ENCODE measurements around the gene USP7. TPM values are rescaled to one million over a fixed set of nuclear protein-coding genes. Genes with fewer than 3 reads are reported as not detected.

USP7 gene
- total and polyA plus RNA-seq, 10 of the 15 experiments (the other 5 are each of a cell fraction or from before 2014, with no cell fraction given), result 16.2 to 133 (median 60.5) TPM

GRCh38 chr16:8900343-8900742 is 63.4 kb downstream of the USP7 start:
- Histone ChIP-seq H2AFZ (ENCODE audit: control insufficient read depth, low read depth, low read length) (no peak overlapping the region), H3K9me3 (replicated peaks; ENCODE audit: control insufficient read depth, insufficient read depth, low read length) (no peaks in the 10 kb centered on the region), H4K20me1 (ENCODE audit: control insufficient read depth, insufficient read depth) (no peaks in the 10 kb centered on the region), H3K4me2 (ENCODE audit: control insufficient read depth, insufficient read depth) (no peak overlapping the region), H3K9ac (ENCODE audit: control insufficient read depth, insufficient read depth, low read length) (no peak overlapping the region), H3K4me1 (ENCODE audit: control insufficient read depth, insufficient read depth, low read length) (peaks cover 4% of the 10 kb centered on the region; the same call in 1 of the 2 replicates), H3K27me3 (replicated peaks in 1 of 2; ENCODE audit: control insufficient read depth in 2 of 2, insufficient read depth in 2 of 2, low read length in 1 of 2) (no peaks in the 10 kb centered on the region), H3K4me3 (no peak overlapping the region), H3K27ac (ENCODE audit: control insufficient read depth, insufficient read depth) (peak overlapping the region; percentile 25; the same call in 1 of the 2 replicates), H3K36me3 (ENCODE audit: control insufficient read depth in 2 of 2, insufficient read depth in 2 of 2, low read length in 1 of 2) (peaks cover 40 to 74% of the 10 kb centered on the region in 2 experiments), H3K79me2 (ENCODE audit: control insufficient read depth, insufficient read depth, low read length) (no peaks in the 10 kb centered on the region)
- no peak for TF ChIP-seq ZNF24 (IDR thresholded peaks at IDR 0.05)
- no peak for TF ChIP-seq STAT3 (IDR thresholded peaks at IDR 0.05; ENCODE audit: low read depth, low read length)
- no peak for TF ChIP-seq ZBED1 (IDR thresholded peaks at IDR 0.05; ENCODE audit: borderline replicate concordance)
- no peak for TF ChIP-seq MXI1 (IDR thresholded peaks at IDR 0.05; ENCODE audit: low read depth, low read length)
- TF ChIP-seq ZBTB33 (IDR thresholded peaks at IDR 0.05), result no peak
- TF ChIP-seq HDAC6 (IDR thresholded peaks at IDR 0.05; ENCODE audit: unreplicated experiment), result no peak
- TF ChIP-seq IRF3 (IDR thresholded peaks at IDR 0.05), result no peak
- TF ChIP-seq JUND (IDR thresholded peaks at IDR 0.05; ENCODE audit: low read depth, low read length), result no peak
- TF ChIP-seq BACH1 (IDR thresholded peaks at IDR 0.05; ENCODE audit: borderline replicate concordance), result no peak
- no peak for TF ChIP-seq NFIC (IDR thresholded peaks at IDR 0.05; ENCODE audit: low read depth, low read length)
- TF ChIP-seq TCF3 (IDR thresholded peaks at IDR 0.05; ENCODE audit: borderline replicate concordance, insufficient read depth, low read depth, low read length), result no peak
- no peak for TF ChIP-seq SP1 (IDR thresholded peaks at IDR 0.05; ENCODE audit: low read depth, low read length)
- ChIA-PET SMC1A (ENCODE audit: uncharacterized antibody, unreplicated experiment) (interaction anchor here (0.8 to 4.3 kb wide), 14 partner anchors 10 to 239 kb away, joined by 3 to 28 read pairs (median 4); no protein-coding TSS in a partner anchor), CTCF (interaction anchor here (0.8 to 4.4 kb wide), 17 partner anchors 8 to 333 kb away, joined by 3 to 20 read pairs (median 5); partner anchors contain the start of gene LITAFD), RAD21 (ENCODE audit: unreplicated experiment) (interaction anchor here (0.6 to 3.5 kb wide), 7 partner anchors 9 to 239 kb away, joined by 3 to 14 read pairs (median 5); partner anchors contain the start of gene CARHSP1), POLR2A (interaction anchor here (1.5 kb wide), 1 partner anchor 47 kb away, joined by 3 read pairs; no protein-coding TSS in a partner anchor)
- ATAC-seq (no peak), FAIRE-seq (no peak), DNase-seq (ENCODE audit: low read depth, low spot score) (no peak)
- in situ Hi-C loops (cut with MboI) (no loop called here), intact Hi-C loops (cut with micrococcal nuclease; ENCODE audit: unreplicated experiment) (no loop called here)
- WGBS (ENCODE audit: insufficient coverage, insufficient replicate concordance, low lambda C conversion rate, missing lambda C conversion rate), result 82% methylated on average over 5 of the region's 5 CpGs
- no TSS peak for BruUV-seq (replicated peaks)

Data from GM12878 (cell line).